Measurements from ENCODE around the gene PKMYT1.
A peak's percentile ranks its signal among the peaks of the same experiment; 100 is the strongest.
"Not testable (repeated sequence)": the region's sequence is repeated elsewhere in the genome, so short reads cannot be mapped to it uniquely, and the experiment has no call there.

The PKMYT1 gene

GRCh38 chr16:2936436-2937011 lies 43.7 kb downstream of the PKMYT1 start:
- no peak for DNase-seq (ENCODE audit: low read depth in 1 of 2, low spot score in 1 of 2)

- DNase-seq (ENCODE audit: low read depth in 1 of 2, low spot score in 1 of 2): no peak
Measured at GRCh38 chr16:2934450-2934849, 45.8 kb downstream of the PKMYT1 start.

- DNase-seq (ENCODE audit: low read depth in 1 of 2, low spot score in 1 of 2): no peak
Measured at GRCh38 chr16:2933701-2934100, 46.5 kb downstream of the PKMYT1 start.

DNA sequence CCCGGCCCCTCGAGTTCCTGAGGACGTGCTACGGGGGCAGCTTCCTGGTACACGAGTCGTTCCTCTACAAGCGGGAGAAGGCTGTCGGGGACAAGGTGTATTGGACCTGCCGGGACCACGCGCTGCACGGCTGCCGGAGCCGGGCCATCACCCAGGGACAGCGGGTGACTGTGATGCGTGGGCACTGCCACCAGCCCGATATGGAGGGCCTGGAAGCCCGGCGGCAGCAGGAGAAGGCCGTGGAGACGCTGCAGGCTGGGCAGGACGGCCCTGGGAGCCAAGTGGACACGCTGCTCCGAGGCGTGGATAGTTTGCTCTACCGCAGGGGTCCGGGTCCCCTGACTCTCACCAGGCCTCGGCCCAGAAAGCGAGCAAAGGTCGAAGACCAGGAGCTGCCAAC lies 47.1 kb downstream of the PKMYT1 start:
- no peak for DNase-seq (ENCODE audit: low read depth in 1 of 2, low spot score in 1 of 2)

DNA sequence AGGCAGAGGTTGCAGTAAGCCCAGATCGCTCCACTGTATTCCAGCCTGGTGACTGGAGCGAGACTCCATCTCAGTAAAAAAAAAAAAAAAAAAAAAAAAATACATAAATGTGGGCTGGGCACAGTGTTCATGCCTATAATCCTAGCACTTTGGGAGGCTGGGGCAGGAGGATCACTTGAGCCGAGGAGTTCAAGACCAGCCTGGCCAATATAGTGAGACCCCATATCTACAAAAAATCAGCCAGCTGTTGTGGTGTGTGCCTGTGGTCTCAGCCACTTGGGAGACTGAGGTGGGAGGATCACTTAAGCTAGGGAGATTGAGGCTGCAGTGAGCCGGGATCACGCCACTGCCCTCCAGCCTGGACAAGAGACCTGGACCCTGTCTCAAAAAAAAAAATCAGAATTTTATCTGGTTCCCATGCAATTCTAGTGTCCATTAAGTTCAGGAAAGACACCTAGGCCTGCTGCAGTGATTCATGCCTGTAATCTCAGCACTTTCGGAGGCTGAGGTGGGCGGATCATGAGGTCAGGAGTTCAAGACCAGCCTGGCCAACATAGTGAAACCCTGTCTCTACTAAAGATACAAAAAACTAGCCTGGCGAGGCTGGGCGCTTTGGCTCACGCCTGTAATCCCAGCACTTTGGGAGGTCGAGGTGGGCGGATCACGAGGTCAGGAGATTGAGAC lies 48.9 kb downstream of the PKMYT1 start:
- not testable (repeated sequence) for DNase-seq (ENCODE audit: low read depth in 1 of 2, low spot score in 1 of 2)

- DNase-seq (ENCODE audit: low read depth in 1 of 2, low spot score in 1 of 2): no peak
Measured at GRCh38 chr16:2930236-2930635, 50.0 kb downstream of the PKMYT1 start.

DNA sequence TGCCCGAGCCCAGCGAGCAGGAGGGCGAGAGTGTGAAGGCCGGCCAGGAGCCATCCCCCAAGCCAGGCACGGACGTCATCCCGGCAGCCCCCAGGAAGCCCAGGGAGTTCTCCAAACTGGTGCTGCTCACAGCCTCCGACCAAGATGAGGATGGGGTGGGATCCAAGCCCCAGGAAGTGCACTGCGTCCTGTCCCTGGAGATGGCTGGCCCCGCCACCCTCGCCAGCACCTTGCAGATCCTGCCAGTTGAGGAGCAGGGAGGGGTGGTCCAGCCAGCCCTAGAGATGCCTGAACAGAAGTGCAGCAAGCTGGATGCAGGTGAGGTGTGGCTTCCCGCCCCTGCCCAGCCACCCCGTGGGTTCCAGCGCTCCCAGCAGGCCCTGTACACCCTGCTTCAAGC lies 50.6 kb downstream of the PKMYT1 start:
- DNase-seq (ENCODE audit: low read depth in 1 of 2, low spot score in 1 of 2): no peak

- no peak for DNase-seq (ENCODE audit: low read depth in 1 of 2, low spot score in 1 of 2)
Measured at GRCh38 chr16:2928796-2929195, 51.5 kb downstream of the PKMYT1 start.

GRCh38 chr16:2928151-2928550 lies 52.1 kb downstream of the PKMYT1 start:
- not testable (repeated sequence) for DNase-seq (ENCODE audit: low read depth in 1 of 2, low spot score in 1 of 2)

- DNase-seq (ENCODE audit: low read depth in 1 of 2, low spot score in 1 of 2): peak; percentile 72 to 89
Measured at GRCh38 chr16:2927010-2927646, 53.1 kb downstream of the PKMYT1 start.

- no peak for DNase-seq (ENCODE audit: low read depth in 1 of 2, low spot score in 1 of 2)
Measured at GRCh38 chr16:2926650-2926999, 53.6 kb downstream of the PKMYT1 start.

DNA sequence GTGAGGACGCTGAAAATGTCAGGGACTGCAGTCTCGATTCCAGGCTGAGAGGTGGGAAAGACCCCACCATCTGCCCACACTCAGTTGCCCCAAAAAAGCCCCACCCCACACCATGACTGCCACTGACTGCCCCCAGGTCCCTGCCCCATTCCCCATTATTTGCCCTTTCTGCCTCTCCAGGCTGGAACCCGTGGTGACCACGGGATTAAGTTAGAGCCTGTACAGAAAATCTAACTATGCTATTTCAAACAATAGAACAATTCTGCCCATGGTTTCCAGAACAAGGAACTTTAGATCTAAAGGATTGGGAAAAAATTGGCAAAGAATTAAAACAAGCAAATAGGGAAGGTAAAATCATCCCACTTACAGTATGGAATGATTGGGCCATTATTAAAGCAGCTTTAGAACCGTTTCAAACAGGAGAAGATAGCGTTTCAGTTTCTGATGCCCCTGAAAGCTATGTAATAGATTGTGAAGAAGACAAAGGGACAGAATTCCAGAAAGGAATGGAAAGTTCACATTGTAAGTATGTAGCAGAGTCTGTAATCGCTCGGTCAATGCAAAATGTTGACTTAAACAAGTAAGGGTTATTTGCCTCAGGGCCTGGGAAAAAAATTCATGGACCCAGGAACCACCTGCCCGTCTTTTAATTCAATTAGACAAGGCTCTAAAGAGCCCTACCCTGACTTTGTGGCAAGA lies 54.1 kb downstream of the PKMYT1 start:
- no peak for DNase-seq (ENCODE audit: low read depth in 1 of 2, low spot score in 1 of 2)

DNA sequence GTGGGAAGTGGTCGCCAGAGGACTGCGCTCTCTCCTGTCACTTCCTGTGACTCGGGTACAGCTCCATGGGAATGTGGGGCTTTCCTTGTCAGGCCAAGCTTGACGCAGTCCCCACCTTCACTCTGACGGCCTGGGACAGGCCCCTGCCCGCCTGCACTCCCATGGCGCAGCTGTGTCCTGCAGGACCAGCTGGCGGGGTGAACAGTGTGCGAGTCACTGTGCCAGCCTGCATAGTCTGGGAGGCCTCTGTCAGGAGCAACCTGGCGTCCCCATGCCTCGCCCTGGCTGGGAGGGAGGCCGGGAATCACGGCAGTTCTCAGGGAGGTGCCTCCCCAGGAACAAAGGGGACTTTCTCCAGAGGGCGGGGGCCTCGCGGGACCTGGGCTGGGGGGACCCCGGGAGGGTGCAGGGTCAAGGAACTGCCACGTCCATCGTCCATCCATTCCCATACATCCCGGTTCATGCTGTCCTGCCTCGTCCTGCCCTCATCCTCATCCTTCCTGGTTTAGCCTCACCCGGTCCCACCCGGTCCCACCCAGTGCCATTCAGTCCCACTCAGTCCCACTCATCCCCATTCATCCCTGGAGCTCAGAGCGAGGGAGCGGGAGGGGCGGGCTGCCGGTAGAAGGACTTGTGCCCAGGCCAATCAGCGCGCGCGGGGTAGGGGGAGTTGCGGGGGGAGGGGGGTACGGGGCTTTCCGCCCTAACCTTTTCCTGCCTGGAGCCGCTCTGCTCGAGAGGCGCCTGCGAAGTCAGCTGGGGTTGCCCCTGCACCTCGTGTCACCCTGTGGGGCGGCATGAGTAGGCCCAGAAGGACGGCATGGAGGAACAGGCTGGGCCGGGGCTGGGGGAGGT lies 55.1 kb downstream of the PKMYT1 start:
- no peak for DNase-seq (ENCODE audit: low read depth in 1 of 2, low spot score in 1 of 2)

DNA sequence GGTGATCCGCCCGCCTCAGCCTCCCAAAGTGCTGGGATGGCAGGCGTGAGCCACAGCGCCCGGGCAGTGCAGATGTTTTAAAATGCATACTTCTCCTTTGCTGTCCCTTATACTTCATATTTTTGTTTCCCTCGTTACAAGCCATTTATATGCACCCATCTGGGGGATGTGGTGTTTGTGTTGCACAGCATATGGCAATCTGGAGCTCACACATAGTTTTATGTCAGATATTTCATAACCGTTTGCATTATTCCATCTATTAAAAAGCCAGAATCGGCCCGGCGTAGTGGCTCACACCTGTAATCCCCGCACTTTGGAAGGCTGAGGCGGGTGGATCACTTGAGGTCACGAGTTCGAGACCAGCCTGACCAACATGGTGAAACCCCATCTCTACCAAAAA lies 56.8 kb downstream of the PKMYT1 start:
- no peak for DNase-seq (ENCODE audit: low read depth in 1 of 2, low spot score in 1 of 2)
